Stomach (tissue), 4 donors: Measurements from ENCODE around the gene NCKAP5.

ENCODE experiments used
- CTCF ChIP-seq, 7 experiments: fragments of 450-650 bp in 4 of 7; fragments of 200-600 bp in 3 of 7; sonication (generic) in 3 of 7; IDR thresholded peaks; one replicate each; pipeline ENCODE4 v1.5.1; 2016 to 2019; ENCODE audit warnings: antibody characterized with exemption in 7 of 7, control low read depth in 2 of 7, mild to moderate bottlenecking in 1 of 7
- POLR2AphosphoS5 ChIP-seq, 3 donors: sonication (generic); formaldehyde crosslinking; IDR thresholded peaks; one replicate each; pipeline ENCODE4 v1.6.1; 2016; ENCODE audit warnings: antibody characterized with exemption in 3 of 3

DNA sequence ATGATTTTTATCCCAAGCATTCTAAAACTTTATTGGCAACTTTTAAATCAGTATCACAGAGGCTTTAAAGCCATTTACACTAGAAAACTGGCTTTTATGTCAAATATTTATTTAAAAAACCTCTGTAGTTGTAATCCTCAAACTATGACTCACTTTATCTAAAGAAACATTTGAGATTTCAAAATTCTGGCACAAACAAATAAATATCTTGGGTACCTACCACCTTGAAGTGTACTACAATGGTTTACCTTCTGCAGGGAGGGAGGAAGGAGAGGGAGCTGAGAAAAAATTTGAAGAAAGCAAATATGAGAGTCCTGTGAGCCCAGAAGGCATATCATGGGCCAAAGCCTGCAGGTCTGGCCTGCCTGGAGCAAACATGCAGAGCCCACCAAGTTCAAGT, 155.6 kb downstream of the NCKAP5 start:
- no peak for TF ChIP-seq POLR2AphosphoS5 (IDR thresholded peaks at IDR 0.05)
- no peak for TF ChIP-seq CTCF (IDR thresholded peaks at IDR 0.05)
